Smooth muscle cell (in vitro differentiated cells): Measurements from ENCODE around the gene TERB1. TPM values are rescaled to one million over a fixed set of nuclear protein-coding genes. Genes with fewer than 3 reads are reported as not detected.

Source experiments
- DNase-seq: peaks from one replicate; lab custom pipeline; 2025; ENCODE audit not compliant: unreplicated experiment; lab: John Stamatoyannopoulos, UW
- H2AFZ ChIP-seq: fragments of 200-600 bp; sonication (generic); 2 replicates; pipeline ENCODE4 v1.6.0; 2016; ENCODE audit warnings: antibody characterized with exemption, low read depth, mild to moderate bottlenecking
- H3F3A ChIP-seq: fragments of 200-600 bp; sonication (generic); 2 replicates; pipeline ENCODE4 v1.6.0; 2017; ENCODE audit warnings: antibody characterized with exemption, low read depth
- H3K27ac ChIP-seq: fragments of 200-600 bp; sonication (generic); 2 replicates; pipeline ENCODE4 v1.5.1; 2016; ENCODE audit warnings: low read depth, mild to moderate bottlenecking
- H3K27me3 ChIP-seq: fragments of 200-600 bp; sonication (generic); 2 replicates; pipeline ENCODE4 v1.6.1; 2016; ENCODE audit warnings: low read depth, mild to moderate bottlenecking
- H3K36me3 ChIP-seq: fragments of 200-600 bp; sonication (generic); 2 replicates; pipeline ENCODE4 v1.5.1; 2016; ENCODE audit warnings: low read depth
- H3K4me1 ChIP-seq: fragments of 200-600 bp; sonication (generic); 2 replicates; pipeline ENCODE4 v1.5.1; 2016; ENCODE audit warnings: low read depth
- H3K4me2 ChIP-seq: fragments of 200-600 bp; sonication (generic); 2 replicates; pipeline ENCODE4 v1.6.0; 2016; ENCODE audit warnings: mild to moderate bottlenecking
- H3K4me3 ChIP-seq: fragments of 200-600 bp; sonication (generic); 2 replicates; pipeline ENCODE4 v1.5.1; 2016; ENCODE audit warnings: mild to moderate bottlenecking
- H3K79me2 ChIP-seq: fragments of 200-600 bp; sonication (generic); 2 replicates; pipeline ENCODE4 v1.6.0; 2016; ENCODE audit warnings: low read depth, mild to moderate bottlenecking
- H3K9ac ChIP-seq: fragments of 200-600 bp; sonication (generic); 2 replicates; pipeline ENCODE4 v1.6.0; 2016; ENCODE audit warnings: low read depth
- H3K9me3 ChIP-seq: fragments of 200-600 bp; sonication (generic); replicated peaks from 2 replicates; pipeline ENCODE4 v1.5.1; 2016; ENCODE audit warnings: low read depth
- H4K20me1 ChIP-seq: fragments of 200-600 bp; sonication (generic); 2 replicates; pipeline ENCODE4 v1.6.0; 2016; ENCODE audit warnings: low read depth
- CTCF ChIP-seq: fragments of 200-600 bp; sonication (generic); IDR thresholded peaks from 2 replicates; pipeline ENCODE4 v1.5.1; 2017; ENCODE audit warnings: borderline replicate concordance, mild to moderate bottlenecking, antibody characterized with exemption; ENCODE audit not compliant: insufficient read depth, poor library complexity, severe bottlenecking
- WGBS: methylation state at CpG from one replicate; pipeline ENCODE4 v1.1.7; 2016; ENCODE audit warnings: low lambda C conversion rate; 5-methylcytosine and 5-hydroxymethylcytosine counted together
- polyA plus RNA-seq: library from polyadenylated mRNA; unstranded; fragments of >200 nt; fragmentation: Nextera tagmentation; extraction: Ambion mirVana; gene quantifications from 2 replicates; pipeline ENCODE4 v1.2.1, GENCODE V29; 2016
- total RNA-seq: library from RNA; depleted of rRNA; stranded (reverse); fragments of >200 nt; gene quantifications from 2 replicates; pipeline ENCODE4 v1.2.3, GENCODE V29; 2014

The TERB1 gene
- total and polyA plus RNA-seq, 2 experiments from 2014 or later, result not detected

- DNase-seq, result no peak
- peak overlapping the region; percentile 99 for H3K4me3 ChIP-seq
Observed at GRCh38 chr16:66751992-66752322, 49.4 kb downstream of the TERB1 start.

GRCh38 chr16:66751303-66751991, 49.9 kb downstream of the TERB1 start, which contains the start of gene DYNC1LI2:
Gene DYNC1LI2, minus strand, starts transcription at chr16:66751609. Its CDS starts 18 bp downstream, at chr16:66751591.
- peak within 1 kb of the TSS; percentile 99 for H3K9ac ChIP-seq
- under 1% methylated on average over 76 of the region's 90 CpGs for WGBS
- H3F3A ChIP-seq, result no peaks in the 10 kb centered on the region
- peaks cover 50% of the 10 kb centered on the region for H3K79me2 ChIP-seq
- DNase-seq, result peak; percentile 72
- H3K36me3 ChIP-seq, result no peaks in the 10 kb centered on the region
- no peaks in the 10 kb centered on the region for H3K9me3 ChIP-seq
- peak within 1 kb of the TSS; percentile 97 for H2AFZ ChIP-seq
- H3K4me3 ChIP-seq, result peak within 1 kb of the TSS; percentile 99
- peak; percentile 63 for TF ChIP-seq CTCF
- no peaks in the 10 kb centered on the region for H3K27me3 ChIP-seq
- H3K27ac ChIP-seq, result peak within 1 kb of the TSS; percentile 65
- peak within 1 kb of the TSS; percentile 88 for H3K4me2 ChIP-seq
- peaks cover 44% of the 10 kb centered on the region for H4K20me1 ChIP-seq
- H3K4me1 ChIP-seq, result peaks cover 13% of the 10 kb centered on the region

More at GRCh38 chr16:66751992-66752322, 49.4 kb downstream of the TERB1 start:
- H3K36me3 ChIP-seq, result no peaks in the 10 kb centered on the region
- 64% methylated on average over 3 of the region's 3 CpGs for WGBS
- H3K27me3 ChIP-seq, result no peaks in the 10 kb centered on the region
- H2AFZ ChIP-seq, result peak overlapping the region; percentile 81
- peaks cover 39% of the 10 kb centered on the region for H4K20me1 ChIP-seq
- H3K27ac ChIP-seq, result no peak overlapping the region
- no peak for TF ChIP-seq CTCF
- H3K9ac ChIP-seq, result peak overlapping the region; percentile 99
- peaks cover 13% of the 10 kb centered on the region for H3K4me1 ChIP-seq
- peak overlapping the region; percentile 88 for H3K4me2 ChIP-seq
- H3F3A ChIP-seq, result no peaks in the 10 kb centered on the region
- no peaks in the 10 kb centered on the region for H3K9me3 ChIP-seq
- H3K79me2 ChIP-seq, result peaks cover 46% of the 10 kb centered on the region

- H3K4me1 ChIP-seq, result peaks cover 13% of the 10 kb centered on the region
- no peak for DNase-seq
- peaks cover 2% of the 10 kb centered on the region for H3F3A ChIP-seq
- H3K27me3 ChIP-seq, result no peaks in the 10 kb centered on the region
- no peak for TF ChIP-seq CTCF
- under 1% methylated on average over 12 of the region's 22 CpGs for WGBS
- peaks cover 49% of the 10 kb centered on the region for H4K20me1 ChIP-seq
- H3K79me2 ChIP-seq, result peaks cover 54% of the 10 kb centered on the region
- H3K4me2 ChIP-seq, result peak overlapping the region; percentile 88
- no peaks in the 10 kb centered on the region for H3K36me3 ChIP-seq
- H3K9me3 ChIP-seq, result no peaks in the 10 kb centered on the region
- H3K4me3 ChIP-seq, result peak overlapping the region; percentile 99
- peak overlapping the region; percentile 97 for H2AFZ ChIP-seq
- peak overlapping the region; percentile 99 for H3K9ac ChIP-seq
- H3K27ac ChIP-seq, result peak overlapping the region; percentile 65
Observed at GRCh38 chr16:66751053-66751302, 50.4 kb downstream of the TERB1 start.
